GM12878 (cell line): ENCODE measurements around the gene LPIN1. TPM values are rescaled to one million over a fixed set of nuclear protein-coding genes. Genes with fewer than 3 reads are reported as not detected.
A peak's percentile ranks its signal among the peaks of the same experiment; 100 is the strongest.

Experiments
- ATAC-seq: fragments of 200-7000 bp; cut with Tn5 transposase; 3 replicates; pipeline ENCODE4 v1.9.1; 2020; ENCODE audit warnings: mild to moderate bottlenecking, moderate library complexity
- BruUV-seq: library from RNA; stranded (reverse); fragments of 400-500 nt; replicated peaks from 2 replicates; lab custom pipeline; 2021; lab: Mats Ljungman, UMichigan
- CTCF ChIA-PET: fragments of 300-600 bp; sonication (Branson Sonifier 250); formaldehyde crosslinking; extraction: SDS; loops from one replicate; lab custom pipeline; 2021; ENCODE audit warnings: inconsistent platforms; lab: Yijun Ruan, JAX
- POLR2A ChIA-PET: fragments of 350-600 bp; formaldehyde crosslinking; extraction: SDS; loops from one replicate; lab custom pipeline; 2021; ENCODE audit warnings: inconsistent platforms; lab: Charles Lee
- RAD21 ChIA-PET: fragments of 300-600 bp; sonication (Branson Sonifier 250); formaldehyde crosslinking; loops from one replicate; lab custom pipeline; 2023; ENCODE audit warnings: antibody characterized with exemption; ENCODE audit not compliant: unreplicated experiment; lab: Charles Lee
- SMC1A ChIA-PET: fragments of 300-600 bp; sonication (Branson Sonifier 250); formaldehyde crosslinking; loops from one replicate; lab custom pipeline; 2023; ENCODE audit not compliant: unreplicated experiment, uncharacterized antibody; lab: Charles Lee
- DNase-seq: peaks from one replicate; pipeline ENCODE4 v3.0.0-alpha.2; 2011; ENCODE audit warnings: low read depth, low spot score
- FAIRE-seq: peaks from 3 replicates; lab custom pipeline; 2011; peaks lifted over from hg19 to GRCh38; lab: Jason Lieb, UNC
- H2AFZ ChIP-seq: 2 replicates; pipeline ENCODE4 v1.6.0; 2011; ENCODE audit warnings: low read depth, low read length, control low read depth; ENCODE audit not compliant: control insufficient read depth
- H3K27ac ChIP-seq: 2 replicates; pipeline ENCODE4 v1.5.1; 2011; ENCODE audit warnings: control low read depth; ENCODE audit not compliant: control insufficient read depth, insufficient read depth
- H3K27me3 ChIP-seq, 2 experiments: replicated peaks in 1 of 2; 2 replicates each; pipeline versions ENCODE4 v1.6.0 to v1.6.1; 2011; ENCODE audit warnings: low read length in 1 of 2; ENCODE audit not compliant: control insufficient read depth in 2 of 2, insufficient read depth in 2 of 2
- H3K36me3 ChIP-seq, 2 experiments: 2 replicates each; pipeline ENCODE4 v1.5.1; 2011; ENCODE audit warnings: low read length in 1 of 2; ENCODE audit not compliant: control insufficient read depth in 2 of 2, insufficient read depth in 2 of 2
- H3K4me1 ChIP-seq: 2 replicates; pipeline ENCODE4 v1.6.1; 2011; ENCODE audit warnings: mild to moderate bottlenecking, low read length, moderate library complexity, mixed read lengths; ENCODE audit not compliant: control insufficient read depth, insufficient read depth
- H3K4me2 ChIP-seq: 2 replicates; pipeline ENCODE4 v1.6.0; 2011; ENCODE audit warnings: control low read depth; ENCODE audit not compliant: control insufficient read depth, insufficient read depth
- H3K4me3 ChIP-seq: fragments of 200-600 bp; sonication (generic); 2 replicates; pipeline ENCODE4 v1.5.1; 2016
- H3K79me2 ChIP-seq: 2 replicates; pipeline ENCODE4 v1.6.0; 2011; ENCODE audit warnings: low read length; ENCODE audit not compliant: control insufficient read depth, insufficient read depth
- H3K9ac ChIP-seq: 2 replicates; pipeline ENCODE4 v1.8.0; 2011; ENCODE audit warnings: low read length, control low read depth, mixed read lengths; ENCODE audit not compliant: control insufficient read depth, insufficient read depth
- H3K9me3 ChIP-seq: replicated peaks from 3 replicates; pipeline ENCODE4 v1.5.1; 2011; ENCODE audit warnings: mild to moderate bottlenecking, low read length; ENCODE audit not compliant: control insufficient read depth, insufficient read depth
- H4K20me1 ChIP-seq: 2 replicates; pipeline ENCODE4 v1.6.0; 2011; ENCODE audit not compliant: control insufficient read depth, insufficient read depth
- BCL3 ChIP-seq: IDR thresholded peaks from 2 replicates; pipeline ENCODE4 v1.6.1; 2011; ENCODE audit warnings: borderline replicate concordance, low read depth, mild to moderate bottlenecking, moderate library complexity, low read length; ENCODE audit not compliant: insufficient read depth, poor library complexity, severe bottlenecking
- FOS ChIP-seq: IDR thresholded peaks from 3 replicates; pipeline ENCODE4 v1.6.1; 2011; ENCODE audit warnings: borderline replicate concordance; ENCODE audit not compliant: insufficient read length; ENCODE audit errors: extremely low read depth
- GABPA ChIP-seq: IDR thresholded peaks from 2 replicates; pipeline ENCODE4 v1.6.1; 2014; ENCODE audit warnings: antibody characterized with exemption, low read depth, mild to moderate bottlenecking, inconsistent platforms
- JUNB ChIP-seq: IDR thresholded peaks from 2 replicates; pipeline ENCODE4 v1.6.1; 2016; ENCODE audit warnings: antibody characterized with exemption, mild to moderate bottlenecking
- MLLT1 ChIP-seq: fragments of 450-650 bp; IDR thresholded peaks from 2 replicates; pipeline ENCODE4 v1.6.1; 2016; ENCODE audit warnings: mild to moderate bottlenecking
- NRF1 ChIP-seq: conservative IDR thresholded peaks from 2 replicates; pipeline ENCODE4 v1.6.1; 2011; ENCODE audit warnings: mild to moderate bottlenecking, low read depth, low read length, improper control_type of control experiment
- POLR2AphosphoS5 ChIP-seq: IDR thresholded peaks from 2 replicates; pipeline ENCODE4 v1.6.1; 2011; ENCODE audit warnings: mild to moderate bottlenecking, low read length, inconsistent platforms
- SMAD1 ChIP-seq: fragments of 450-650 bp; IDR thresholded peaks from 2 replicates; pipeline ENCODE4 v1.6.1; 2018; ENCODE audit warnings: mild to moderate bottlenecking, low read depth; ENCODE audit not compliant: partially characterized antibody
- SMC3 ChIP-seq: IDR thresholded peaks from 2 replicates; pipeline ENCODE4 v1.6.1; 2011; ENCODE audit warnings: low read length, improper control_type of control experiment, borderline replicate concordance
- TARDBP ChIP-seq: IDR thresholded peaks from 2 replicates; pipeline ENCODE4 v1.6.1; 2016; ENCODE audit warnings: borderline replicate concordance
- WRNIP1 ChIP-seq: IDR thresholded peaks from 2 replicates; pipeline ENCODE4 v1.6.1; 2011; ENCODE audit warnings: low read depth, low read length, improper control_type of control experiment, borderline replicate concordance
- ZNF217 ChIP-seq: fragments of 450-650 bp; IDR thresholded peaks from 2 replicates; pipeline ENCODE4 v1.6.1; 2017; ENCODE audit warnings: antibody characterized with exemption, mild to moderate bottlenecking
- WGBS: methylation state at CpG from one replicate; pipeline ENCODE4 v1.1.6; 2016; ENCODE audit warnings: low lambda C conversion rate; ENCODE audit not compliant: insufficient replicate concordance, insufficient coverage; ENCODE audit errors: missing lambda C conversion rate; 5-methylcytosine and 5-hydroxymethylcytosine counted together
- in situ Hi-C: fragments of 300-500 bp; cut with MboI; formaldehyde crosslinking; loops from 9 replicates; pipeline ENCODE4 v1.14.3; 2018; ENCODE audit warnings: mixed read lengths
- intact Hi-C: fragments of 100-400 bp; cut with micrococcal nuclease; formaldehyde crosslinking; loops from one replicate; pipeline ENCODE4 v1.14.2; 2022; ENCODE audit not compliant: unreplicated experiment
- polyA plus RNA-seq, 11 experiments: library from polyadenylated mRNA; depleted of rRNA in 4 of 11; unstranded in 6 of 11; stranded (reverse) in 5 of 11; fragments of >200 nt; fragmentation: Nextera tagmentation in 4 of 11; fragmentation: Illumina TruSeq in 1 of 11; extraction: Ambion mirVana in 4 of 11; extraction: Trizol in 1 of 11; gene quantifications; 1 replicate in 1 of 11; 2 replicates in 10 of 11; pipeline versions ENCODE4 v1.2.1 to v1.2.3, GENCODE V29; 2011 to 2016; ENCODE audit warnings: inconsistent platforms in 2 of 11, missing spikeins in 2 of 11, low read depth in 1 of 11
- total RNA-seq, 4 experiments: library from RNA; depleted of rRNA in 3 of 4; stranded (reverse); fragments of >200 nt in 3 of 4; fragmentation: Illumina TruSeq in 1 of 4; extraction: Trizol in 1 of 4; gene quantifications; 2 replicates each; pipeline versions ENCODE4 v1.2.1 to v1.2.3, GENCODE V29; 2013 to 2021

Gene LPIN1
- total and polyA plus RNA-seq, 10 of the 15 experiments (the other 5 are each of a cell fraction or from before 2014, with no cell fraction given) = 18.8 to 82.5 (median 50.3) TPM

GRCh38 chr2:11746807-11747459 is 501 bp downstream of the LPIN1 start (continued):
- peak; percentile 48; the same call in 1 of the 2 replicates for TF ChIP-seq POLR2AphosphoS5
- TF ChIP-seq NRF1 = no peak
- TF ChIP-seq SMC3 = no peak
- no peak for TF ChIP-seq TARDBP
- TF ChIP-seq MLLT1 = peak; percentile 38; the same call in 1 of the 2 replicates
- no peak for TF ChIP-seq WRNIP1
- TF ChIP-seq SMAD1 = no peak

- POLR2A ChIA-PET = interaction anchor here (1.2 to 5.0 kb wide), 6 partner anchors 8 to 32 kb away, joined by 3 to 84 read pairs (median 6); no protein-coding TSS in a partner anchor
- SMC1A ChIA-PET = interaction anchor here (1.0 to 16.4 kb wide), 7 partner anchors 5 to 56 kb away, joined by 3 to 222 read pairs (median 11); partner anchors contain the start of gene LPIN1
- no peaks in the 10 kb centered on the region for H3K9me3 ChIP-seq
- CTCF ChIA-PET = interaction anchor here (1.2 to 28.9 kb wide), 8 partner anchors 6 to 58 kb away, joined by 4 to 684 read pairs (median 10); partner anchors contain the start of gene LPIN1
- intact Hi-C loops = loop anchor here (2.0 to 10.0 kb wide), 2 partner anchors 31 to 933 kb away; partner anchors contain the start of gene PDIA6
- peak overlapping the region; percentile 86 for H3K27ac ChIP-seq
- H3K4me1 ChIP-seq = peaks cover 72% of the 10 kb centered on the region
- no peaks in the 10 kb centered on the region for H3K36me3 ChIP-seq
- no peak overlapping the region for H2AFZ ChIP-seq
- H3K4me2 ChIP-seq = peak overlapping the region; percentile 99
- no peaks in the 10 kb centered on the region for H3K27me3 ChIP-seq
- WGBS = 7% methylated on average over 19 of the region's 19 CpGs
- DNase-seq = no peak
- H3K79me2 ChIP-seq = peaks cover 46% of the 10 kb centered on the region
- in situ Hi-C loops = no loop called here
- no TSS peak for BruUV-seq
- RAD21 ChIA-PET = interaction anchor here (2.4 to 5.6 kb wide), 4 partner anchors 8 to 34 kb away, joined by 9 to 43 read pairs (median 22); no protein-coding TSS in a partner anchor
- no peaks in the 10 kb centered on the region for H4K20me1 ChIP-seq
- 0 out of 3 replicates have a peak, but pooled peaks have one; percentile 5 for ATAC-seq
- H3K4me3 ChIP-seq = peak overlapping the region; percentile 70
- FAIRE-seq = no peak
- peak overlapping the region; percentile 80 for H3K9ac ChIP-seq
- 0 out of 2 replicates have a peak, but pooled peaks have one; percentile 18 for TF ChIP-seq GABPA
- TF ChIP-seq JUNB = no peak
- no peak for TF ChIP-seq FOS
- TF ChIP-seq BCL3 = no peak
- 0 out of 2 replicates have a peak, but pooled peaks have one; percentile 20 for TF ChIP-seq ZNF217
These were observed 1.8 kb downstream of the LPIN1 start for GRCh38 chr2:11748018-11748860.
